ENCODE data around the gene KRT85. TPM values are rescaled to one million over a fixed set of nuclear protein-coding genes. Genes with fewer than 3 reads are reported as not detected.

The KRT85 gene
- polyA plus RNA-seq, 3 donors, result not detected

DNA sequence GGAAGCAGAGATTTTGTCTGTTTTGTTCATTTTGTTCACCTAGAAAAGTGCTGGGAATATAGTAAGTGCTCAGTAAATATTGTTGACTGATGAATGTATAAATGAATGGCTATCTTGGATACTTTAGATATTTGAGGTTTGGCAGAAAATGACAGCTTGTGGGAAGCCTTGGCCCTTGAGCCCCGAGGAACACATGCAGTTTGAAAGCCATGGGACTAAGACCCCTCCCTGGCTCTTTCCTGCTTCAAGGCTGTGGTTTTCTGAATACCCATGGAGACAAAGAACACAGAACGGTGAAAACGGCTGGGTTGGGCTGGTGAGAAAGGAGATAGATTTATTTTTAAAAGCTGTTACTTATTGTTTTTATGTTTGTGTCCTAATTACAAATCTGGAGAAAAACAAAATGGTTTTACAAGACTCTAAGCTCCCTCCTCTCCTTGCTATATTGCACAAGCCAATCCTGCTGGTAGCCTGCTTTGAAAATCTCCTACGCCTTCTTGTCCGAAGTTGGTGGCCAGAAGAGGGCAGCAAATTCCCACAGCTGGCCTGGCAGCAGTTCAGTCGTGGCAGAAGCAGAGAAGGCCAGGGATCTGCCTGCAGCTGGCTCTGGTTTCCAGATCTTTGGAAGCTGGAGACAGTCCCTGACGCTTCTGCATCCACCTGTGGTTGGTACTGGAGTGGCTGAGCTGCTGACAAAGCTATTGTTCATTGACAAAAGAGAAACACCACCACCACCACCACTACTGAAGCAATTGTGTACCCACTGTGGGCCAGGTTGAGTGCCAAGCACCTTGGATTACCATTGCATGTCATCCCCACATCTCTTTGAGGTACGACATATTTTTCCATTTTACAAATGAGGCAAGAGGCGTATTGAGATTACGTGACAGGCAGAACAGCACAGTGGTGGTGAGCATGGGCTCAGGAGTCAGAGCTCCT lies 5.2 kb upstream of the KRT85 start:
- WGBS, 3 donors, result 34 to 35% (median 35%) methylated on average over 10 of the region's 10 CpGs
- H3K27ac ChIP-seq (ENCODE audit: low read depth, low read length), result no peak overlapping the region

DNA sequence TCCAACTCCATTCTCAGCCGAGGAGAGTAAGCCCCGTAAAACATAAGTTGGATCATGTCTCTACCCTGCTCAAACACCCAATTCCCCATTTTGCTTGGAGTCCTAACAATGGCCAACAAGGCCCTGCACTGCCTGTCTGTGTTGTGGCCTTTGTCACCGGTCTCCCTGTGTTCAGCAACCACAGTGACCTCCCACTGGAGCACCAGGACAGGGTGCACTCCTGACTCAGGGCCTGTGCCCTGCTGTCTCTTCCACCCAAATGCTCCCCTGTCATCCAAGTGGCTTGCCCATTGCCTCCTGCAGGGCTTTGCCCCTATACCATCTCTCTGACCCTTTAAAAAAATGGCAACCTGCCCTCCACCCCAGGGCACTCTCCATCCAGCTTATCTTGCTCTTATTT lies 4.4 kb upstream of the KRT85 start:
- H3K27ac ChIP-seq (ENCODE audit: low read depth, low read length), result no peak overlapping the region
- WGBS, 3 donors, result 70 to 81% (median 77%) methylated on average over 3 of the region's 3 CpGs

DNA sequence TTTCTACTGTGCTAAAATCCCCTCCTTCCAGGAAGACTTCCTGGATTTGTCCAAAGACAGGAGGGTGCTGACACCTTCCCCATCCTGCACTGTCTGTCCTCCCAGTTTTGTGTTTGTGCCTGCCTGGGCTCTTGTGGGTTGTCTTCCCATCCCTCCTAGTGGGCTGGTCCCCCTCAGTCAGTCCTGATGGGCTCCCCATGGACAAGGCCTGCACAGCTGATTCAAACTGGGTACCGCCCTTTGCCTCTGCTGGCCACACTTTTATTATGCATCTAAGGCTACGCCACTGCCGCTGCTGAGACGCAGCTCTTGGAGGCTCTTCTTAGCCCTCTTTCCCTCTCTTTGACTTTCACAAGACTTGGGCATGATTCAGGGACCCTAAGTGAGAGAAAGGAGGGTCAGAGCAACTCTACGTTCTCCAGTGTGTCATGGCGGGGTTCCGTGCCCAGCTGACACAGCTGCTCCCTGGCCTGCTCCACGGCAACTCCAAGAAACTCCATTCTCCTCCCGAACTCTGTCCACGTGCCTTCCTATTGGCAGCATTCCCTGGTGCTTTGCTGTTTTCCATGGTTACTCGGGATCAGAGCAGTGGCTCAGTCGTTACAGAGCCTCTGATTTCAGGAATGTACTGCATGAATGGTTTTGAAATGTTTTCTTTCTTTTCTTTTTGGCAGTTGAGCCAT lies 3.8 kb upstream of the KRT85 start:
- H3K27ac ChIP-seq (ENCODE audit: low read depth, low read length), result no peak overlapping the region
- 56 to 79% (median 60%) methylated on average over 12 of the region's 12 CpGs for WGBS, 3 donors

DNA sequence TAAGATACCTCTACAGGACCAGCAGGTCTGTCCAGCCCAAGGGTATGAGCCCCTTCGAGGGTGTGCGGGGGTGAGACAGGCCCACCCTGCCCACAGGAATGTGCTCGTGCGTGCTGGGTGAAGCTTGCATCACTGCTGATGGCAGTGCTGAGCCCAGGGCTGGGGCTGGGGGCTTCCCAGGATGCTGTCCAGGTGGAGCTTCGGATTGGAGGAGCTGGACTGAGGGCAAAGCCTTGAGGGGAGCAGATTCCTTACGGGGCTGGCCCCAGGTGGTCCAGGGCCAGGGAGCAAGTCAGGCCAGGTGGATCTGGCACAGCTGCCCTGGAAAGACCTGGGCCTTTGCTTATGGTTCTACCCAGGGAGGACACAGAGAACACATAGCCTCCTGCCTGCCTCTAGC lies 2.5 kb upstream of the KRT85 start:
- no peak overlapping the region for H3K27ac ChIP-seq (ENCODE audit: low read depth, low read length)
- 73 to 80% (median 76%) methylated on average over 6 of the region's 6 CpGs for WGBS, 3 donors

DNA sequence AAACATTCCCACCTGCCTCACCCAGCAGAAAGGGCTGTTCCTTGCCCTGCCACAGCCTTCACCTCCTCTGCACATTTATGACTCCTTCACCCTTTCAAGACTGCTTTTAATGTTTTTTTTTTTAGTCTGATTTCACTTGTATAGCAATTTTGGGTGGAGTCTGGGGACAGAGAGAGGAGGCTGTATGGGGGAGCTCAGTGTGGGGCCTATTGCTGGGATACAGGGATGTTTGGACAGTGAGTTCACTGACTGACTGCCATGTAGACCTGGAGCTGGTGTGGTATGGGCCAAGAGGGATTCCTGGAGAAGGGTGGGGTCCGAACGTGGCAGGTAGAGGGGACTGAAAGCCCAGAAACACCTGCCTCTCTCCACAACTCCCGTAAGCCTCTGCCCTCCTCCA lies 1.9 kb upstream of the KRT85 start:
- no peak overlapping the region for H3K27ac ChIP-seq (ENCODE audit: low read depth, low read length)
- WGBS, 3 donors, result 62 to 71% (median 69%) methylated on average over 3 of the region's 3 CpGs

DNA sequence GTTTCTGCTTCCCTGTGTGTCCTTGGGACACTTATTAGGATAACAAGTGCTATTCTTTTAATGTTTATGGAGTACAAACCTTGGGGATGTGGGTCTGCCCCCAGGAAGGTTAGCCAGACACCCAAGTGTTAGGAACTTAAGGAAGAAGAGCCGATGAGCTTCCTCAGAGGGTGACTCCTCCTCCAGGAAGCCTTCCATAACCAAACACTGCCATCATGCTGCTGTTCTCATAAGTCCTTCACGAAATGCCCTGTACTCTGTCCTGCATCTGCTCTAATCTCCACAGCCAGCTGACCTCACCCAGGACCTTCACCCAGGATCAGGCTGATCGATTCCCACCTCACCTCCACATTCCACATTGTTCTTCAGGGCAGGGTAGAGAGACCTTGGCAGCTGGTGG lies 1.2 kb upstream of the KRT85 start:
- no peak overlapping the region for H3K27ac ChIP-seq (ENCODE audit: low read depth, low read length)
- 46 to 67% (median 65%) methylated on average over 3 of the region's 3 CpGs for WGBS, 3 donors

DNA sequence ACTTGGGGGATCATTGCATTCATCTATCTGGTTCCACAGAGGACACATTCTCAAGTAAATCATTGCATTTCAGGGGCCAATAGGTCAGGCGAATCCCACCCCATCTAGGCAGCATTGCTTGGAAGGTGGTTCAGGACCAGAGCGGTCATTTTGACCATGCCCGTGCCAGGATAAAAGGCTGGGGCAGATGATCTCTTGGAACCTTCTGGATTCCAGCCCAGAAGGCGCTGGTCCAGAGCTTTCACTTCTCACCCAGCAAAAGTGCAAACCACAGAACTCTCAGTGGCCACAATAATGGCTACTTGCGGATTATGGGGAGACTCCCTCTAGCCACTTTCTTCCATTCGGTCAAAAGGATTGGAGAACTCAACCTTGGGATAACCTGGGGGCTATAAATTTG lies 595 bp upstream of the KRT85 start:
- H3K27ac ChIP-seq (ENCODE audit: low read depth, low read length), result no peak overlapping the region
- WGBS, 3 donors, result 83 to 93% (median 89%) methylated on average over 6 of the region's 6 CpGs

DNA sequence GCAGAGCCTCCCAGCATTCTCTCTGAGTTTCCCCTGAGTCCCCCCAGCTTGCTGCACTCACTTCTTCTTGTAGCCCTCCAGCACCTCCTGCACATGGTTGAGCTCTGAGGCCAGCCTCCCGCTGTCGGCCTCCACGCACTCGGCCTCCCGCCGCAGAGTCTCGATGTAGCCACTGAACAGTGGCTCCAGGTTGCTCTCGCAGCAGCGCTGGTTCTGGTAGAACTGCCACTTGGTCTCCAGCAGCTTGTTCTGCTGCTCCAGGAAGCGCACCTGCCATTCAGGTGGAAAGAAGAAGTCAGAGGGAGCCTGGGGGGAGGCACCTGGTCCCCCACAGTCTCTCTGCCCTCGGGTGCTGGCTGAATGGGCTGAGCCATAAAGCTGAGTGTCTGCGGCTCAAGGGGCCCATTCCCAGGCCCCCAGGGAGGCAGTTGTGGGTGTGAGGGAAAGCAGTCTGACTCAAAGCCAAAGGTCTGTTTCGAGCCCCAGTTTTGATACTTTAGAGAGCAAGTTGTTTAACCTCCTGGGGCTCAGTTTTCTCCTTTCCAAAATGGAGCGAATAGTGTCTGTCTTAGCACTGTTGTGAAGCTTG lies 2.3 kb downstream of the KRT85 start:
- H3K27ac ChIP-seq (ENCODE audit: low read depth, low read length), result no peak overlapping the region
- 83 to 88% (median 84%) methylated on average over 14 of the region's 14 CpGs for WGBS, 3 donors

DNA sequence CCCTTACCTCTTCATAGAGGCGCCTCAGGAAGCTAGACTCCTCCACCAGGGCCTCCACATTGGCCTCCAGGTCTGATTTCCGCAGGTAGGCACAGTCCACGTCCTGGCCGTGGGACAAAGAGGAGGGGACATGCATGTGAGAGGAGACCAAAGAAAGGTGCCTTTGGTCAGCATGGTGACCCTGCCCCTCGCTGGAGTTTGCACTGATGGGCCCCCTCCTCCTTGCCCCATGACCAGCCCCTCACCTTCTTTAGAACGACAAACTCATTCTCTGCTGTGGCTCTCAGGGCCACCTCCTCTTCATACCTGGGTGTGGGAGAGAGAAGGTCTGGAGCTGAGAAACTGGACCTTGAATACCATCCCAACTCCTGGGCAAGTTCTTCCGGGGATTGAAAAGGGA lies 3.2 kb downstream of the KRT85 start:
- no peak overlapping the region for H3K27ac ChIP-seq (ENCODE audit: low read depth, low read length)
- WGBS, 3 donors, result 83 to 88% (median 86%) methylated on average over 7 of the region's 7 CpGs

DNA sequence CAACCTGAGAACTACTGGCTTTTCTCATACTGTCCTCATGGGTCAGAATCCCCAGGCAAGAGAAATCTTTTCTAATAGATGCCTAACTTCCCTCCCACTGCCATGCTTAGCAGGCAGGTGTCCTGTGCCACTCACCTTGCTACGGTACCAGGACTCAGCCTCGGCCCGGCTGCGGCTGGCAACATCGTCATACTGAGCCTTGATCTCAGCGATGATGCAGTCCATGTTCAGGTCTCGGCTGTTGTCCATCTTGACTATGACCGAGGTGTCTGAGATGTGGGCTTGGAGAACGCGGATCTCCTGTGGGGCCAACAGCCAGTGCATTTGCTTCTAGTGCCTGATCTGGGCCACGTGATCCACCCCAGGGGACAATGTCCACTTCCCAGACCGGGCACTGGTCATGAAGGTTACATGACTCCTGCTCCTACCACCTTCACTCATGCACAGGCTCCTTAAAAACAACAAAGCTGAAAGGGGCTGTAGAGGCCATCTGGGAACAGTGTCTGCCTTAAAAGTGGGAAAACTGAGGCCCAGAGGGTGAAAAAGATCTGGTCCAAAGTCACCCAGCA lies 4.1 kb downstream of the KRT85 start:
- 91 to 96% (median 94%) methylated on average over 12 of the region's 12 CpGs for WGBS, 3 donors
- H3K27ac ChIP-seq (ENCODE audit: low read depth, low read length), result no peak overlapping the region

DNA sequence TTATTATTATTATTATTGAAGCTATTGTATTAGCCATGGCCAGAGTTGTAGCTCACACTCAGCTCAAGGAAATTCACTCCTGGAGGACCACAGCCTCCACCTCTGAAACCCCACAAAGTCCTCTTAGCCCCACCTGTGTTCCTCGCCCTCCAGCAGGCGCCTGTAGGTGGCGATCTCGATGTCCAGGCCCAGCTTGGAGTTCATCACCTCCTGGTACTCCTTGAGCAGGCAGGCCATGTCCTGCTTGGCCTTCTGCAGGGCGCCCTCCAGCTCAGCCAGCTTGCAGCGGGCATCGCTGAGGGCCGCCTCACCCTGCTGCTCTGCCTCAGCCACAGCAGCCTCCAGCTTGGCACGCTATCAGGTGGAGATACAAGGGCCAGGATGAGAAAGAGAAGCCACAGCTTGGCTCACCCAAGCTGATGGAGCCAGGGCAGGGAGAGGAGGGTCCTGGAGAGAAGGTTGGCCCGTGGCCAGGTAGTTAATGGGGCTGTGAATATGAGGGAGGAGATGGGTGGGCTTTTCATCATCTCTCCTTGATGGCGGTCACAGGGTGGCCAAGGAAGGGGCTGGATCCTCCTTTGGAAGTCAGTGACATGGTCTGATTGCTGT lies 5.1 kb downstream of the KRT85 start:
- 86 to 88% (median 87%) methylated on average over 11 of the region's 11 CpGs for WGBS, 3 donors
- no peak overlapping the region for H3K27ac ChIP-seq (ENCODE audit: low read depth, low read length)

DNA sequence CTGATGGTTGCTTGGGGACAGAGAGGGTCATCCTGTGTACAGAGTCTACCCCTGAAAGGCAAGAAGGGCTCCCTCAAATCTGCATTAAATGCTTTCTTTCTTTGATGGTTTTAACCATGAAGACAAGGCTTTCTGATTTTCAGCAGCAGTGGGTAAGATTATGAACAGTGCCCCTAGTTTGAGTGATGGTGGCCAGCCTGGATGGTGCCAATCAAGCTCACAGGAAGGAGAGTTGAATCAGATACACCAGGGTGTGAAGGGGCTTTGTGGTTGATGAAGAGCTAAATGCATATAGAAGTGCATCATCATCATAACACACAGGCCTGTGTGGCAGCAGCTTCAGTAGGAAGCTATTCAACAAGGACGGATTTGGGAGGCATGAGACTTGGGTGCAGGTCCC lies 5.7 kb downstream of the KRT85 start:
- WGBS, 3 donors, result 92 to 100% (median 94%) methylated on average over 1 of the region's 1 CpG
- H3K27ac ChIP-seq (ENCODE audit: low read depth, low read length), result no peak overlapping the region

DNA sequence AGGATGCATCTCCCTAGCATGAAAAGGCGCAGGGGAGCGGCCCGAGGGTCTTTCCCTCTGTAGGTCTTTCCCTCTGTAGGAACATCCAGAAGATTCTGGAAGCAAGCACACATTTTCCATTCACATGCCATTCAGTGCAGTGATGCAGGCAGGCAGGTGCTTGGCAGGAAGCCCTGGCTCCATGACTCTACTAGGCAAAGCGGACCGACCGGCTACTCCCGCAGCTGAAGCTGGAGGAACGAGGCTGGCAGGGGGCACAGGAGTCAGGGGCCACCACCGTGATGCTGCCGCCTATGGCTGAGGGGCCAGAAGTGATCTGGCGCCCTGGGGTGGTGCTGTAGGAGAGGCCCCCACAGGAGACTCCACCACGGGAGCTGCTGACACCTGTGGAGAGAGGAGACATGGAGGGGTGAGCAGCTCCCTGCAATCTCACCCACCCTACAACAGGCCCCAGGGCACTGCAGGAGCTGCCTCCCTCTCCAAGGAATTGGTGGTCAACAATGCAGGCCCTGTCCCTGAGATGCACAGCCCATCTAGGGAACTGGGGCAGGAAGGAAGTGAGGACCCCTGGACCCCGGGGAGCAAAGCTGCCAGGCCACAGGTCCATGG lies 6.5 kb downstream of the KRT85 start:
- H3K27ac ChIP-seq (ENCODE audit: low read depth, low read length), result no peak overlapping the region
- WGBS, 3 donors, result 56 to 90% (median 86%) methylated on average over 13 of the region's 13 CpGs

DNA sequence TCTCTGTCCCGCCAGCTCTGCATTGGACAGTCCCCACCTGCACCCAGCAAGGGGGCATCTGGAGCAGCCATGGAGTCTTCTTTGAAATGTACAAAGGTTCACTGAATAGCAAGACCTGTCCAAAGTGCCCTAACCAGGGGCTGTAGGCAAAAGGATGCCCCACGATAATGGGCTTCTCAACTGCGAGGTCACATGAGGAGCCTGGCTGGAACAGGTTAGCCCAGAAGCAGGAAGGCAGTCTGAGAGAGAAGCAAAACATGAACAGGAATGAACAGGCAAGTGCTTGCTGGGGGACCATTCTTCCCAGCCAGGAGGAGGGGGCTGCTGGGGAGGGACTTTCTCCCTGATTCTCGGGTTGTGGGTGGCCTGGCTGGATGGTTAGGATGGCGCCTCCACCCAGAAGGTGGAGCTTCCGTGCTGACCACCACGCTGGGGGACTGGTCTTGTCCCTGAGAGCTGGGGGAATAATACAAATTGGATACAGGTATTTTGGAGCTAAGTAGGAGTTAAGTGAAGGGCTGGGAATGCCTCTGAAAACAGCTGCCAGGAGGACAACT lies 7.1 kb downstream of the KRT85 start:
- no peak overlapping the region for H3K27ac ChIP-seq (ENCODE audit: low read depth, low read length)
- 82 to 92% (median 89%) methylated on average over 7 of the region's 7 CpGs for WGBS, 3 donors

DNA sequence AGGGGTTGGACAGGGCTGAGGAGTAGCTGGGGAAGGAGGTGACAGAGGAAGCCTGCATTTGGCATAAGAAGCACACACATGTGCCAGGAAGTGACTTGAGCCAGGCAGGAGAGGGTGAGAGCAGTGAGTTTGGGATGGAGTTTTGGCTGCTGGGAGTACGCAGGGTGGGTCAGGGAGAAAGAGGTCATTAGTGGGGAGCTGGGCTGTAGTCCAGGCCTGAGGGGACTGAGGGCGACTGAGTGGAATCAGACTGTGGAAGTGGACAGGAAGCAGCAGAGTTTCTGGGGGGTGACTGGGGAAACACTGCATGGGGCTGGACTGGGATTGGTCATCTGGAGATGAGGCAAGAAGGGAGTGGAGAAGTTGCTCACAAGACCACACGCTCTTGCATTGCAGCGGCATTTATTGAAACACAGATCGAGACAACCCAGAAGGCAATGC lies 7.6 kb downstream of the KRT85 start:
- H3K27ac ChIP-seq (ENCODE audit: low read depth, low read length), result no peak overlapping the region
- 51 to 86% (median 53%) methylated on average over 5 of the region's 5 CpGs for WGBS, 3 donors

DNA sequence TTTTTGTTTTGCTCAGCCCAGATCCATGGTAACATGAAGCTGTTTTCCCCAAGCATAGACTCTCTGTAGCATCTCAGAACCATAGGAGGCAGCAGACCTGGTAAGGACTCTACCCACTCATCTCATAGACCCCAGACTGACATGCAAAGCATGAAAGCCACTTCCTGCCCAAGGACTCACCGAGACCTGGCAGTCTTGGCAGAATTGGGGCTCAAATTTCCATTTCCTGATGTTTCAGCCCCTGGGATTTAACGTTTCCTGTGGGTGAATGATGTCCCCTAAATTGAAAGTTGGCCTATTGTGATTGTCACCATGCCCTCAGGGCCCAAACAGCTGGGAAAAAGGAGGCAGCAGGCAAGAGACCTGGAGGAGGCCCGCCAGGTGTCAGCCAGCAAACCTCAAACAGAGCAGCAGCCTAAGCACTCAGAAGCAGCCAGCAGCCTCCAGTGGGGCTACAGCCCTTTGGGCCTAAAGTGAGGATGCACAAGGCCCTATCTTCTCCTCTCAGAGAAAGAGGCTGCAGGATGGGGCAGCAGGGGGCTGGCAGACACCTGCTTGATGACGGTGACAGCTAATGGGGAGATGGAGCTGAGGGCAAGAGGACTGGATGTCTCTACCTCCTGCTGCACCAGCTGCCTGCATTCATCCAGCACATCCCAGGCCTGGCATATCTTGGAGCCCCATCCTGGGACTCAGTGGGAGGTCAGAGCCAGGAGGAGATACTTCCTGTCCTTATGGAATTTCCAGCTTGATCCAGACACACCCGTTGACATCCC lies 8.5 kb downstream of the KRT85 start:
- WGBS, 3 donors, result 68 to 78% (median 70%) methylated on average over 5 of the region's 5 CpGs
- no peak overlapping the region for H3K27ac ChIP-seq (ENCODE audit: low read depth, low read length)

Data from adipose tissue (tissue), 3 donors.